HG03066 (cell line): ENCODE measurements around the gene CAMK2D.
"Not testable (repeated sequence)": the region's sequence is repeated elsewhere in the genome, so short reads cannot be mapped to it uniquely, and the experiment has no call there.

Source experiments
- ATAC-seq: cut with Tn5 transposase; IDR thresholded peaks from one replicate; pipeline ENCODE4 v1.9.1; 2021; ENCODE audit warnings: low read depth; ENCODE audit not compliant: unreplicated experiment

CAMK2D gene

DNA sequence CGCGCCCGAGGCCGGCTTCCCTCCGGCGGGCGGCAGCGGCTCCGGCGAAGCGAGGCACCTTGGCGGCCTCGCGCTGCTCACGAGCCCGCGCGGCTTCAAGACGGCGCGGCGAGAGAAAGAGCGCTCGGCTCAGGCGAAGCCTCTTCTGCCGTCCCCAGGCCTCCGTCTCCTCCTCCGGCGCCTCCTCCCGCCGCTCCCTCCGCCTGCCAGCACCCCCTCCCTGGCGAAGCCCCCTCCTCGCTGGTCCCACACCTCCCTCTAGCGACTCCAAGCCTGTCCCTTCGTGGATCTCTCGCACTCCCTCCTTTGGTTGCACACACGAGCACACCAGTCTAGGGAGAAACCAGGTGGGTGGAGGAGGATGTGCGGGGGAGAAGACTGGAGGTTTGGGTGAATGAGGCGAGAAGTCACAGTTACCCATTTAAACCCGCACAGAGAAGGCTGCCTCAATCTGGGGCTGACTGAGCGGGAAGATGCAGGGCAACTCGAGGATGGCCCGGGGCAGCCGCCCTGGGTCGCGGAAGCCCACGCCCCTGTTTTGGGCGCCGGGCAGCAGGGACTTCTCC lies at the start of gene CAMK2D:
Gene CAMK2D (minus strand): TSS at position 119 of the 566 bp plus-strand sequence. CDS start 670 bp downstream, outside the sequence.
- ATAC-seq, result peak; percentile 45

DNA sequence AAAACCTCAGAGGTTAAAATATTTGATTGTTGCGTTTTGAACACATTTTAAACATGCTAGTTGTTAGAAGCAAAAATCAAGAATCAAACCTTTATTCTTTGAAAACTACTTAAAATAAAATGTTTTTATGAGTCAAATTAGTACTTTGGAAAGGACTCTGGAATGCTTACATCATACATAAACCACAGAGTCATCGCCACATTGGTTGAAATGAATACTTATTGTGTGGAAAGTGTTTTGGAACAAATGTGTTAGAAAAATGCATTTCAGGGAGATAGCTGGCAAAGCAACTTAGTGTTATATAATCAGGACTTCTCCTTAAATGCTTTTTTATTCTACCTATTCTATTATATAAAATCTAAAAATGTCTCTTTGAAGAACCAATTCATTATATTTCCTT lies 49.4 kb upstream of the CAMK2D start:
- no peak for ATAC-seq

DNA sequence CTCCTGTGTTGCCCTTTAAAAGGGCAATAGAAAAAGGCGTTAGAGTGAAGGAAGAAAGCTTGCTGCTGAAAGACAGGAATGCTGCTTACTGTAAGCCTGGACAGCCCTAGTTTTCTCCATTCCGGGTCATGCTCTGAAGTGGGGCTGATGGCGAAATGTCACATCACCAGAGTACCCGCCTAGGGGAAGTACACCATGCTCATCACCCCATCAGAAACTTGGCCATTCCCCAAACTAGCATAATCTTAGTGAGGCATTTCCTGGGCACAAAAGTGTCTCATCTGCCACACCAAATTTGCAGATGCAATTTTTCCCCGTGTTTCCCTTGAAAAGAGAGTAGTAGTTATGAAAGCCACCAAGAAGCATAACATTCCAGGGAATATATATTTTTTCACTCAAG lies 47.8 kb upstream of the CAMK2D start:
- ATAC-seq, result no peak

DNA sequence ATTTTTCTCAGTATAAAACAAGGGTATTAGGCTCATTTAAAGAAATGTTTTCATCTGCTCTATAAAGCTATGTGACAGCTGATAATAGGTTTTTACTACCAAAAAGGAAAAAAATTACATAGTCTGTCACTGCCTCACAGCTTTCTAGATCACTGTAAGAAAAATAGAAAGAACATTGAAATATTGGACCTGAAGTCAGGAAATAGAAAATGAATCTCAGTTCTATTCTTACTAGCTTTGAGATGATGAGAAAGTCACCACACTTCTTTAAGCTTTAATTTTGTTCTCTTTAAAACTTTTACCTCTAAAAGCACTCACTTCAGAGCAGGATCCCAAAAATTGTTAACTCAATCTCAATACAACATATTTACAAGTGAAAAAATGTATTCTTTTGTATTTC lies 45.3 kb upstream of the CAMK2D start:
- ATAC-seq, result no peak

DNA sequence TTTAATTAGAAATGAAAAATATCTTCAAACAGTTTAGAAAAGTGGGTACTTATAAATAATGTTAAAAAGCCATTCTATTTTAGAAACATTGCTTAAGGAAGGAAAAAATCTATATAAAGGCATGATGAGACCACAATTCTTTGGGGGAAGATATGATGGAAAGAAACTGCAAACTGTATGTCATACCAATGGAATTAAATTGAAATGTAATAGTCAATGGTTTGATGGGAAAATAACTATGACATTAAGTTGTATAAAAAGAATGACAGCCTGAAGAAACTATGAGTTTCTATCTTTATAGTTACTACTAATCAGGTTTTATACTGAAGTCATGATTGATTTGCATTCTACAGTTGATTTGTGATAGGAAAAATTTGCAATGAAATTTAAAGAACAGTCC lies 40.3 kb upstream of the CAMK2D start:
- ATAC-seq, result no peak

DNA sequence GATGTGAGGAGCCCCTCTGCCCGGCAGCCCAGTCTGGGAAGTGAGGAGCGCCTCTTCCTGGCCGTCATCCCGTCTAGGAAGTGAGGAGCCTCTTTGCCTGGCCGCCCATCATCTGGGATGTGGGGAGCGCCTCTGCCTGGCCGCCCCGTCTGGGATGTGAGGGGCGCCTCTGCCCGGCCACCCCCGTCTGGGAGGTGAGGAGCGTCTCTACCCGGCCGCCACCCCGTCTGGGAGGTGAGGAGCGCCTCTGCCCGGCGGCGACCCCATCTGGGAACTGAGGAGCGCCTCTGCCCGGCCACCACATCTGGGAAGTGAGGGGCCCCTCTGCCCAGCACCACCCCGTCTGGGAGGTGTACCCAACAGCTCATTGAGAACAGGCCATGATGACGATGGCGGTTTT lies 34.8 kb upstream of the CAMK2D start:
- ATAC-seq, result not testable (repeated sequence)

DNA sequence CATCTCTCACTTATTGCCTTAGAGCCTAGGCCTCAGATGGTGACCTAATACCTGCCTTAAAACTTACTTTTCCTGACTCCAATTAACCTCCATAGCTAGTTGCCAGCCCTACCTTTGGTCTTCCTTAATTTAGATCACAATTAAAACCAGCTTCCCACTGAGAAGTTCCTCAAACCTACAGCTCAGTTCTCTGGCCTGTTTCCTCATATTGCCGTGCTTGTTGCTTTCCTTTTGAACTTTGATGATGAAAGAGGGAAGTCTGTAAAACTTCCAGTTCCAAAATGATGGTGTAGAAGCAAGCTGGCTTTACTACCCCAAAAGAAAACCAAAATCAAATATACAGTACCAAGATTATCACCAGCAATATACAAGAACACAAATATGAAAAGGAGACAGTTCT lies 28.9 kb upstream of the CAMK2D start:
- no peak for ATAC-seq

DNA sequence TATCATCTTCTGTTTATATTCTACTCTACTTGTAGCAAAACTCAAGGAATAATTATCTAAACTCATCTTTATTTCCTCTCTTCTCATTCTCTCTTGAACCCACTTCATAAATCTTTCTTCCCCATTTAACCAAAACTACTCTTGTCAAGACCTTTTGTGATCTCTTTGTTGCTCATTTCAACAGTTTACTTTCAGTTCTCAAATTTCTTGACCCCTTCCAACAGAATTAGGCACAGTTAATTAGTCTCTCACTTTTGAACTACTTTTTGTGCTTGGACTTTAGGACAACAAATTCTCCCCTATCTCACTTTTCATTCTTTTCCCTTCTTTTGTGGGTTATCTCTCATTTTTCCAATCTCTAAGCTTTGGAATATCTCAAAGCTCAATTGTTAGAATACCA lies 27.4 kb upstream of the CAMK2D start:
- ATAC-seq, result no peak

DNA sequence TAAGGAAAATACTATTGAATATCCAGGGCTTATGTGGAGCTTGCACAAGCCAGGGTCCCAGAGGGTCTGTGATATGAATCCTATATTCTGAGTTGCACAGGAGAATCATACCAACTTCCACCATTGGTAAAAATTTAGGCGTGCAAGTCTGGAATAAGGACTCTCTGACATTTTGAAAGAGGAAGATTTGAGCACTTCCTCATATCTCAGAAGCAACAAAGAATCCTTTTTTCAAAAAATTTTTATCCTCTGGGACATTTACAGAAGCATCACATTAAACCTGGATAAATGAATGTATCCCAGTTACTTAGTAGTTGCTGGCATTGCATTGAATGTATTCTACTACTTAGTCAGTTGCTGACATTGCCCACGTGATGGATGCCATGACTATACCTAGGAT lies 24.2 kb upstream of the CAMK2D start:
- ATAC-seq, result no peak

DNA sequence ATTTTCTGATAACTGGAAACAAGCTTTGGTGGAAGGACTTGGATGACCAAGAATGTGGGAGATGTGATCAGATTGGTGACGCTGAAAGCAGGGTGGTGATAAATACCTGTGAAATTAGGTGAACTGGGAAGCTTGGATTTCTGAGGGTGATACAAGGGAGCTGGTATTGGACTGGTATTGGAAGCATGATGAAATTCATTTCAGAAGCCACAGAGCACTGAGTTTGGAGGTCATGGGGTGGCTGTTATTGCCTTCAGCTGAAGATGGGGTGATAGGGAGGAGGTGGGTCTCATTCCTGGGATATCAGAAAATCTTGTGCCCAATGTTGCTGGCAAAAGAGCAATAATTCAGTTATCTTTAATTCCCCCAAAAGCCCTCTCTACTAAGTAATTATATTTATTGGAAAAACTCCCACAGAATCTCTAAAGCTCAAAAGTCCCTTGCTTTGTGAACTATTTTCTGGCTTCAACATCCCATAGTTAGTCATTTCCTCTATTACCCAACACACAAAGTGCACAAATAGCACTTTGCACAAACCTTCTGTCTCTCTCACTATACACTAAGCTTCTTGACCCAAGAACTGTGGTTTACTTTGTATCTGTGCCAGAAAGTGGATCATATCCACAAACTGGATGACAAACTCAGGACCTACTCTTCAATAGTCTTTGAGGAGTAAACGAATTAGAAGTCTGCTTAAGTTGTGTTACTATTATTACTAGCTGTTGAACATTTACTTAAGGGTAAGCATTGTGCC lies 23.1 kb upstream of the CAMK2D start:
- ATAC-seq, result no peak

DNA sequence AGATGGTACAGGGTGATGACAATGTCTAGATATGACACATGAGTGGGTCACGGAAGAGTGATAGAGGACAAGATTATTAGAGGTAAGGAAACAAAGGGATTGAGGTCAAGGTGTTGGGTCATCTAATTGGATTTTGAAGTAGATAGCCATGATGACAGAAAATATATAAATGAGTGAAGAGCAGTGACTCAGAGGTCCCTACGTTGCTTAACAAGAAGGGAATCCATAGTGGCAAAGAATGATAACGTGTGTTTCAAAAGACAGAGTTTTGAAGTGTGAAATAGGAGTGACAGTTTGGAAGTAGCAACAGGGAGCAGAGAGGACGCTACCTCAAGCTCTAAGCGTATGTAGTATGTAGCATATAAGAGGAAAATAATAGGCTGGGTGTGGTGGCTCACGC lies 22.2 kb upstream of the CAMK2D start:
- ATAC-seq, result no peak

DNA sequence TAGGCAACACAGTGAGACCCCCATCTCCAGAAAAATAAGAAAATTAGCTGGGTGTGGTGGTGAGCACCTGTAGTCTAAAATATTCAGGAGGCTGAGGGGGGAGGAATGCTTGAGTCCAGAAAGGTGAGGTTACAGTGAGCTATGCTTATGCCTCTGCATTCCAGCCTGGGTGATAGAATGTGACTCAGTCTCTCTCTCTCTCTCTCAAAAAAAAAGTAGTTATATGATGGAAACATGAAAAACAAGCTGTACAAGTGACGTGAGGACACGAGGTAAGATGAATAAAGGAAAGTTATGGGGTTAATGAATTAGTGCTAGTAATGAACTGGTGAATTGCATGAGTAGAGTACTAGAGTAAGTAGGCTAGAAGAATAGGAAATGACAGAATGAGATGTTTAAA lies 21.8 kb upstream of the CAMK2D start:
- ATAC-seq, result no peak

DNA sequence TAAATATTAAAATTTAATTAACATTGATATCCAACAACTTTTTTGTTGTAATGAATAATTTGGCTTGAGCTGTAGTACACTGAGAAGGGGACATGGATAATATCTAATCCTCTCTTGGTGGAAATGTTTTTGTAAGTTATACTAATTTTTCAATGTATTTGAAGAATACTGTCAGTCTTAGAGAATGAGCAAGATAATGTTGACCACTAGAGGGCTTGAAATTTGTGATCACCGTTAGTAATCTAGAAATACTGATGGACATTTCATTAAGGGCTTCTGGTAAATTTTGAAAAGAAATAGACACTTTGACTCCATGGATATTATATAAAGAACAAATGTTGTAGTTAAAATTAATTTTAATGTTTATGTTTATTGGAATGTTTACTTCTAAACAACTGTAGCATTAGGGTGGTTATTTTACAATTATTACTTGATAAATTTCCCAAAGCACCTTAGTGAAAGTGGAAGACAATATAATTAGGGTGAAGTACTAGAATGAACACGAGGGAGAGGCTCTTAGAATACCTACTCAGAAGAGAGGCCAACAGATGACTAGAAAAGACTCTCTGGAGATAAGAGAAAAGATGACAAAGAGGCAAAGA lies 20.0 kb upstream of the CAMK2D start:
- ATAC-seq, result no peak

DNA sequence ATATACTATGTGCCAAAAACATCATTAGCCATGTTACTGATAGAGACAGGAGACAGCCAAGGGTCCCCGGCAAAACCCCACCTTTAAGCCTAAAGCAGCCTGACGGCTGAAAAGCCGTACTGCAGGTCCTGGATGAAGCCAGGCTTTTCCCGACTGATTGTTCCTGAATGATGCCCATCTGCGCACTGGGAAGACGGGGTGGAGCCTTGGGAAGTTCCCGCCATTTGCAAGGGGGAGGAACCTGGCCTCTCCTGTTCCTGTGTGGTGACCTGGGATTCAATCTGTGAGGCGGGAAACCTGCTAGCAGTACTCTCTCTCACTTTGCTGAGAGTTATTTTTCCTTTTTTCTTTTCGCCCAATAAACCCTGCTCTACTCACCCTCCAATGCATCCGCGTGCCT lies 15.1 kb upstream of the CAMK2D start:
- no peak for ATAC-seq

DNA sequence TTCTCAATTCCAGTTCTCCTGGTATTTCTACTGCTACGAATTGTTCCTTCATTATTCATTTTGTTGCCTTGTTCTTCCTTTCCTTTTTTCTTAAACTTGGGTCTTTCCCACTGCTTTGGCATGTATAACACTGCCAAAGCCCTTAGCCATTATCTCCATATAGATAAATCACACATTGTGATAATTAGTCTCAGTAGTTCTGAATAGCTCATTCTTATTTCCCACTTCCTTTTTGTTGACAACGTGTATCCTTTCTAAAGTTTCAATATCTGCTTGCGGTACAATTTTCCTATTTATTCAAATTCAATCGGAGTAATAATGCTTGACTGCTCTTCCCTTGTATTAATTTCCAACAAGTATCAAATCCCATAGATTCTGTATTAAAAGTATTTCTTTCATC lies 14.5 kb upstream of the CAMK2D start:
- ATAC-seq, result no peak

DNA sequence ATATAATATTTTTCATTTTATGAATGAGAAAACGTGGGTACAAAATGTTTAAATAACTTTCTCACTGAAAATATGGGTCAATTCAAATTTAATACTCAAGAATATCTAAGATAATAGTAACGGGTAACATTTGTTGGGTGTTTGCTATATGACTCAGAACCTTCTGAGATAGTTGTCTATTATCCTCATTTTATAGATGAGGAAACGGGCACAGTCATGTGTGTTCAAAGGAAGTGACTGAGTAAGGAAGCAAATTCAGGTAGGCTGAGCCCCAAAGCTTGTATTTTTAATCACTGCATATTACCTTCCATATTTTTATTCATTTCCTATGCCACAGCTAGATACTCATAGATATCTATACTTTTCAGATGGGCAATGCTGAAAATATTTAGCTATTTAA lies 12.2 kb upstream of the CAMK2D start:
- no peak for ATAC-seq

DNA sequence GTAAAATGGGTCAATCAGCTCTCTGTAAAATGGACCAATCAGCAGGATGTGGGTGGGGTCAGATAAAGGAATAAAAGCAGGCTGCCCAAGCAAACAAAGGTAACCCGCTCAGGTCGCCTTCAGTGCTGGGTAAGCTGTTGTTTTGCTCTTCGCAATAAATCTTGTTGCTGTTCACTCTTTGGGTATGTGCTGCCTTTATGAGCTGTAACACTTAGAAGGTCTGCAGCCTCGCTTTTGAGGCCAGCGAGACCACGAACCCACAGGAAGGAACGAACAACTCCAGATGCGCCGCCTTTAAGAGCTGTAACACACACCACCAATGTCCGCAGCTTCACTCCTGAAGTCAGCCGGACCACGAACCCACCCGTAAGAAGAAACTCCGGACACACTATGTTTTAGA lies 11.5 kb upstream of the CAMK2D start:
- no peak for ATAC-seq

DNA sequence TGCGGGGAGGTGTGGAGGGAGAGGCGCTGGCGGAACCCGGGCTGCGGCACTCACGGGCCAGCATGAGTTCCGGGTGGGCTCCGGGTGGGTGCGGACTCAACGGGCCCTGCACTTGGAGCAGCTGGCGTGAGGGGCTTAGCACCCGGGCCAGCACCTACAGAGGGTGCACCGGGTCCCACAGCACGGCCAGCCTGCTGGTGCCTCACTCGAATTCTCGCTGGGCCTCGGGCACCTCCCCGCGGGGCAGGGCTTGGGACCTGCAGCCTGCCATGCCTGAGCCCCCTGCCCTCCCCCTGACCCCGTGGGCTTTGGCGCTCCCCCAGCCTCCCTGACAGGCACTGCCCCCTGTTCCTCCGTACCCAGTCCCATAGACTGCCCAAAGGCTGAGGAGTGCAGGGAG lies 10.8 kb upstream of the CAMK2D start:
- ATAC-seq, result no peak

DNA sequence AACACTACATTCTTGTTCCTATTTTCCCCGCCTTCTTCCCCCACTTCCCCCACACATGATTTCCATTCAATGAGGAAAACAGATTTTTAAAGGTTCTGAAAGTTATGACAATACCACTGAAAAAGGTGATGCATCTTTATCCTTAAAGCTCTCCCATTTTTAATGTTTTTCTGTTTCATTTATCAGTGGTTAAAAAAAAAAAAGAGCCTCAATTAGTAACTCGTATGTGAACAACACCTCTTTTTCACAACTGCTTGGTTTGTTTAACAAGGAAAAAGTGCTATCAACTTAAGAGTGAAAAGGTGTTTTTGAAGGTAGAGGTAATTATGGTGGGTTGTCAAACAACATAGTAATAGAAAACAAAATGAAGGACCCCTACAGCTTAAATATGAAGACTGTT lies 8.2 kb upstream of the CAMK2D start:
- no peak for ATAC-seq

DNA sequence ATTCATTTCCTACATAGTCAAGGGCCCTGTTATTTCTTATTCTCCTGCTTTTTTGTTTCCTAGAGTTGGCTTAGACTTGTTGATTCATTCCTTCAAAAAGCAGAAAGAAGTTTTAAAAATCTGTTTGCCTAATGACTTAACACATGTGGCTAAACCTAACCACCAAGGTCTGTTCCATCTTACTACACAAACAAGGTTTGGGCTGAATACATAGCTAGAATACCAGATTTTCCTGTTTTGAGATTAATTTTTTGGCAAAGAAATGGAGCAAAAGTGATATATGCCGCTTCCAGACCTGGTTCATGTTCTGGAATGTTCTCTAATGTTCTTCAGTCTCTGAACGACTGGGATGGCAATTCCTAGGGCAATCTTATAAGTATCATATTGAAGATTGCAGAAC lies 7.4 kb upstream of the CAMK2D start:
- no peak for ATAC-seq

DNA sequence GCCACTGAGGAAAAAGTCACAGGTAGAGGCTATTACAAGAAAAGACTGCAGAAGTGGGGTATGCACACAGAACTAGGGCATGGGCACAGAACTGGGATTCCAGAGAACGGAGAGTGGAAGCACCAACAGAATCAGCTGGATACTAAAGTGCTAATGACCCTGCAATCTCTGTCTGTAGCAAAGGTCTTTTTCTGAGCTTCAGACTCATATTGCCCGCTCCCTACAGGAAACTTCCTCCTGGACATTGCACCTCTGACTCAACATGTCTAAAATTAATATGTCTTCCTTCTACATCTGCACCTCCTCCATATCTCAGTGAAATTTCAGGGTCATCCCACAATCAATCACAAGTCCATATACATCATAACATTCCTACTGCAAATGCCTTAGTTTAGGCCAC lies 5.3 kb upstream of the CAMK2D start:
- ATAC-seq, result no peak

DNA sequence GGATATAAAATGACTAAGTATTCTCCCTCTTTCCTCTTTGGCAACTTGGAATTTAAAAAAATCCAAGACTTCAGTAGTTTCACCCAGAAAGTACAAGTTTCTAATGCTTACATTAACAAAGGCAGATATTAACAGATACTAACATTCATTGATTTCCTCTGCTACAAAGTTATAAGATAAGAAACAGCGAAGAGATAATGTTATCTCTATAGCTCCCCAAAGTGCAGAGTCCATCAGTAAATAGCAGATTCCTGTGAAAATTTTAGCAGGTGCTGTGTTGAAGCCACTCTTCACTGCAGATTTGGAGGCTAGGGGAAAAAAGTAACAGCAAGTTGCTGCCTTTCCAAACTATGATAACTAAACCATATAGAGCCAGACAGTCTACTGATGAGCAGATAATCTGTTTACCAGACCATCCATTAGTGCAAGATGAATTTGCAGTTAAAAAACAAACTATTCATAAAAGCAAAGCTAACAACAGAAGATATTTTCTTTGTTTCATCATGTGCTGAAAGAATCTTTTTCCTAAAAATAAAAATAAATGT lies 3.3 kb upstream of the CAMK2D start:
- no peak for ATAC-seq
